Measurements from ENCODE around the gene SIX3.
A peak's percentile ranks its signal among the peaks of the same experiment; 100 is the strongest.

SIX3 gene

DNA sequence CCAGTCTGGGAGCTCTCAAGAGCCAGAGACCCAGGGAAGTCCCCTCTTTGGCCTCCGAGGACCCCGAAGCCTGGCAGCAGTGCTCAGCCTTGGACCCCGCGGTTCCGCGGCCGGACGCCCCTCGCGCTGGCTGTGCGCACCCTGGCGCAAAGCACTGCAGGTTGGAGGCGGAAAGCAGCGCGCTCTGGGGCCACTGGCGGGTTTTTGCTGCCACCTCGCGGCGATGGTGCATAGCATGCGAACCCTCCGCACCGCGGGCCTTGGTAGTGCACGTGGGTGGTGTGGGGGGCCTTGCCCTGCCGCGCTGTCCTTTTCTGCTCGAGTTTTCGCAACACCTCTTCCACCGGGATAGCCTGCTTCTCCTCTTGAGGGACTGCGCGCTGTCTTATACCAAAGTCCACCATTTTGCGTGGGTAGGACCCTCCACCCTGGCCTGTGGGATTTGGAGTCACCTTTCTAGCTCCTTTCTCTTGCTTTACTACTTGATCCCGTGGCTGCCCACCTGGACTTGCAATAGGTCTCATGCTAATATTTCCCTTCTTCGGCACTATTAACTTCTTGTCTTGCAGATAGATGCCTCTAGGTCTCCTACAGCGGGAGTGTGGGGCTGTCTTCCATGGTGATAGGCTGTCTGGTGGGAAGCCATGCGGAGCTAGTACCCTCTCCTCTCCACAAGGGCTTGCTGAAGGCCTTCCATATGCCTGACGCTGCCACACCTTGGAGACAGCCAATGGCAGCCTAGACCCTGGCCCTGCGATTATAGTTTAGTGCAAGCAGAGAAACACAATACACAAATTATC lies 14.3 kb downstream of the SIX3 start:
- TF ChIP-seq, protein P1, sequence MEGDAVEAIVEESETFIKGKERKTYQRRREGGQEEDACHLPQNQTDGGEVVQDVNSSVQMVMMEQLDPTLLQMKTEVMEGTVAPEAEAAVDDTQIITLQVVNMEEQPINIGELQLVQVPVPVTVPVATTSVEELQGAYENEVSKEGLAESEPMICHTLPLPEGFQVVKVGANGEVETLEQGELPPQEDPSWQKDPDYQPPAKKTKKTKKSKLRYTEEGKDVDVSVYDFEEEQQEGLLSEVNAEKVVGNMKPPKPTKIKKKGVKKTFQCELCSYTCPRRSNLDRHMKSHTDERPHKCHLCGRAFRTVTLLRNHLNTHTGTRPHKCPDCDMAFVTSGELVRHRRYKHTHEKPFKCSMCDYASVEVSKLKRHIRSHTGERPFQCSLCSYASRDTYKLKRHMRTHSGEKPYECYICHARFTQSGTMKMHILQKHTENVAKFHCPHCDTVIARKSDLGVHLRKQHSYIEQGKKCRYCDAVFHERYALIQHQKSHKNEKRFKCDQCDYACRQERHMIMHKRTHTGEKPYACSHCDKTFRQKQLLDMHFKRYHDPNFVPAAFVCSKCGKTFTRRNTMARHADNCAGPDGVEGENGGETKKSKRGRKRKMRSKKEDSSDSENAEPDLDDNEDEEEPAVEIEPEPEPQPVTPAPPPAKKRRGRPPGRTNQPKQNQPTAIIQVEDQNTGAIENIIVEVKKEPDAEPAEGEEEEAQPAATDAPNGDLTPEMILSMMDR (IDR thresholded peaks at IDR 0.05; ENCODE audit: insufficient read depth, low read length): peak; percentile 69
- TF ChIP-seq POLR2AphosphoS5 (IDR thresholded peaks at IDR 0.05; ENCODE audit: low read depth): no peak
- Histone ChIP-seq H3K4me3 (replicated peaks; ENCODE audit: insufficient read depth, low read length) (no peak overlapping the region; the same call in 1 of the 2 replicates), H3K27me3 (ENCODE audit: insufficient read depth, poor library complexity, severe bottlenecking) (peaks cover 55% of the 10 kb centered on the region), H3K27ac (replicated peaks) (no peak overlapping the region)
- peak; percentile 40 to 63 for DNase-seq (ENCODE audit: low read depth in 1 of 2, low spot score in 1 of 2)

DNA sequence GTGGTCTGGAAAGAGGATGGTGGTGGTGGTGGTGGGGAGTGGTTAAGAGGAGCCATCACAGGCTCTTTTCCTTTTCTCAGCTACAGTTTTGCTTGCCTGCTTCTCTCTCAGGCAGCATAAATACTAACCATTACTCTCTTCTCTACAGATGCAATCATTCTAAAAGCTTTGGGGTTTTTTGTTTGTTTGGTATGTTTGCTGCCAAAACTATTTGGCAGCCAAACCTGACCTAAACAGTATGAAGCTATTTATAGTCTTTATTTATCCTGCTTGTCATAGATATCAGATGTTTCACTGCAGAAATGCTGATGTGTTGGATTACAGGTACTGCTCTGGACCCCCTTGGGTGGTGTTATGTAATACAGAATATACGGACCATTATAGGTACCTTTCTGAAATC lies 15.3 kb downstream of the SIX3 start:
- TF ChIP-seq, protein P2, sequence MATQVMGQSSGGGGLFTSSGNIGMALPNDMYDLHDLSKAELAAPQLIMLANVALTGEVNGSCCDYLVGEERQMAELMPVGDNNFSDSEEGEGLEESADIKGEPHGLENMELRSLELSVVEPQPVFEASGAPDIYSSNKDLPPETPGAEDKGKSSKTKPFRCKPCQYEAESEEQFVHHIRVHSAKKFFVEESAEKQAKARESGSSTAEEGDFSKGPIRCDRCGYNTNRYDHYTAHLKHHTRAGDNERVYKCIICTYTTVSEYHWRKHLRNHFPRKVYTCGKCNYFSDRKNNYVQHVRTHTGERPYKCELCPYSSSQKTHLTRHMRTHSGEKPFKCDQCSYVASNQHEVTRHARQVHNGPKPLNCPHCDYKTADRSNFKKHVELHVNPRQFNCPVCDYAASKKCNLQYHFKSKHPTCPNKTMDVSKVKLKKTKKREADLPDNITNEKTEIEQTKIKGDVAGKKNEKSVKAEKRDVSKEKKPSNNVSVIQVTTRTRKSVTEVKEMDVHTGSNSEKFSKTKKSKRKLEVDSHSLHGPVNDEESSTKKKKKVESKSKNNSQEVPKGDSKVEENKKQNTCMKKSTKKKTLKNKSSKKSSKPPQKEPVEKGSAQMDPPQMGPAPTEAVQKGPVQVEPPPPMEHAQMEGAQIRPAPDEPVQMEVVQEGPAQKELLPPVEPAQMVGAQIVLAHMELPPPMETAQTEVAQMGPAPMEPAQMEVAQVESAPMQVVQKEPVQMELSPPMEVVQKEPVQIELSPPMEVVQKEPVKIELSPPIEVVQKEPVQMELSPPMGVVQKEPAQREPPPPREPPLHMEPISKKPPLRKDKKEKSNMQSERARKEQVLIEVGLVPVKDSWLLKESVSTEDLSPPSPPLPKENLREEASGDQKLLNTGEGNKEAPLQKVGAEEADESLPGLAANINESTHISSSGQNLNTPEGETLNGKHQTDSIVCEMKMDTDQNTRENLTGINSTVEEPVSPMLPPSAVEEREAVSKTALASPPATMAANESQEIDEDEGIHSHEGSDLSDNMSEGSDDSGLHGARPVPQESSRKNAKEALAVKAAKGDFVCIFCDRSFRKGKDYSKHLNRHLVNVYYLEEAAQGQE (IDR thresholded peaks at IDR 0.05; ENCODE audit: insufficient replicate concordance, low read depth): no peak
- TF ChIP-seq SPI1 (IDR thresholded peaks at IDR 0.05; ENCODE audit: borderline replicate concordance, low read depth): no peak
- no peak for TF ChIP-seq POLR2AphosphoS5 (IDR thresholded peaks at IDR 0.05; ENCODE audit: low read depth)
- no peak for TF ChIP-seq GABPA (IDR thresholded peaks at IDR 0.05; ENCODE audit: low read depth)
- TF ChIP-seq, protein P1 (IDR thresholded peaks at IDR 0.05; ENCODE audit: insufficient read depth, low read length): no peak
- Histone ChIP-seq H3K4me3 (replicated peaks; ENCODE audit: insufficient read depth, low read length) (no peak overlapping the region), H3K27ac (replicated peaks) (no peak overlapping the region), H3K27me3 (ENCODE audit: insufficient read depth, poor library complexity, severe bottlenecking) (peaks cover 51% of the 10 kb centered on the region)
- no peak for DNase-seq (ENCODE audit: low read depth in 1 of 2, low spot score in 1 of 2)

DNA sequence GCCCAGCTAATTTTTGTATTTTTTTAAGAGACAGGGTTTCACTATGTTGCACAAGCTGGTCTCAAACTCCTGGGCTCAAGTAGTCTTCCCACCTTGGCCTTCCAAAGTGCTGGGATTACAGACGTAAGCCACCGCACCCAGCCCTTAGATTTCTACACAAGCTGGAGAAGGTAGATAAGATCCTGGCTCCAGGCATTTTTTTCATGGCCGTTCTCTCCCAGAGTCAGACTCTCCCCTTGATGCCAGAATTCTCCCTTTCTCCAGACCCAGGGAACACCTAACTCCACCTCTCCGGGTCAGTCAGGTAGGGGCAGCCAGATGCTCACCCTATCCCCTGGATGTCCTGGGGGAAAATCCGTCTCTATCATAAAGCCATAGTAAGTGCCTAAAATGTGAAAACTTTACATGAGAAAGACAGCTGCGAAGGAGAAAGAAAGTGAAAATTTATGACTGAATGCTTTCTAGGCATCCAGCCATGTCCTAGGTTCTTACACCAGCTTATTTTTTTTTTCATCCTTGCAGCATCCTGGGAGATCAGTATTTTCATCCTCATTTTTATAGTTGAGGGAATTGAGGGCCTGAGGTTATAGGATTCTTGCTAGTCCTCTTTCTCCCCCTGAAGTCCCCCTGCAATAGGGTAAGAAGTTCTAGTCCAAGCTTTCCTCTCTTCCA lies 16.3 kb downstream of the SIX3 start:
- TF ChIP-seq POLR2AphosphoS5 (IDR thresholded peaks at IDR 0.05; ENCODE audit: low read depth): no peak
- TF ChIP-seq GABPA (IDR thresholded peaks at IDR 0.05; ENCODE audit: low read depth): no peak
- no peak for TF ChIP-seq SPI1 (IDR thresholded peaks at IDR 0.05; ENCODE audit: borderline replicate concordance, low read depth)
- TF ChIP-seq, protein P2 (IDR thresholded peaks at IDR 0.05; ENCODE audit: insufficient replicate concordance, low read depth): no peak
- TF ChIP-seq, protein P1 (IDR thresholded peaks at IDR 0.05; ENCODE audit: insufficient read depth, low read length): no peak
- no peak overlapping the region for H3K4me3 ChIP-seq (replicated peaks; ENCODE audit: insufficient read depth, low read length)
- H3K27ac ChIP-seq (replicated peaks): no peak overlapping the region
- DNase-seq (ENCODE audit: low read depth in 1 of 2, low spot score in 1 of 2): no peak
- peaks cover 43% of the 10 kb centered on the region for H3K27me3 ChIP-seq (ENCODE audit: insufficient read depth, poor library complexity, severe bottlenecking)

Data from HL-60 (cell line).